Ishikawa (cell line): ENCODE measurements around the gene IL17REL.

Experiments
- CEBPB ChIP-seq: IDR thresholded peaks from 2 replicates; pipeline ENCODE4 v1.6.1; 2012
- EP300 ChIP-seq: IDR thresholded peaks from 2 replicates; pipeline ENCODE4 v1.6.1; 2012; ENCODE audit warnings: borderline replicate concordance
- TEAD4 ChIP-seq: IDR thresholded peaks from 2 replicates; pipeline ENCODE4 v1.6.1; 2012

DNA sequence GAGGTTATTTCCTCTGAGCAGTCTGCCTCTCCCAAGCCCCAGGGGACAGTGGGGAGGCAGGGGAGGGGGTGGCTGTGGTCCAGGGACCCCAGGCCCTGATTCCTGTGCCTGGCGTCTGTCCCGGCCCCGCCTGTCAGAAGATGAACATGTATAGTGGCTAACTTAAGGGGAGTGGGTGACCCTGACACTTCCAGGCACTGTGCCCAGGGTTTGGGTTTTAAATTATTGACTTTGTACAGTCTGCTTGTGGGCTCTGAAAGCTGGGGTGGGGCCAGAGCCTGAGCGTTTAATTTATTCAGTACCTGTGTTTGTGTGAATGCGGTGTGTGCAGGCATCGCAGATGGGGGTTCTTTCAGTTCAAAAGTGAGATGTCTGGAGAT, 48.9 kb downstream of the IL17REL start:
- no peak for TF ChIP-seq CEBPB
- no peak for TF ChIP-seq TEAD4
- no peak for TF ChIP-seq EP300
